ENCODE measurements around the gene SDC1. TPM values are rescaled to one million over a fixed set of nuclear protein-coding genes. Genes with fewer than 3 reads are reported as not detected.

The SDC1 gene
- total RNA-seq, 4 donors from 2014 or later: 0.50 to 5.4 (median 1.6) TPM

GRCh38 chr2:20208476-20208859, 16.5 kb downstream of the SDC1 start:
- ATAC-seq (ENCODE audit: low FRiP score) (no peak), DNase-seq (ENCODE audit: low spot score) (no peak)
- no peak for TF ChIP-seq CTCF (IDR thresholded peaks at IDR 0.05)

- no peak for ATAC-seq (ENCODE audit: low FRiP score)
- no peak for TF ChIP-seq CTCF (IDR thresholded peaks at IDR 0.05)
- no peak for DNase-seq (ENCODE audit: low spot score)
Measured at GRCh38 chr2:20207051-20207450, 17.9 kb downstream of the SDC1 start.

DNA sequence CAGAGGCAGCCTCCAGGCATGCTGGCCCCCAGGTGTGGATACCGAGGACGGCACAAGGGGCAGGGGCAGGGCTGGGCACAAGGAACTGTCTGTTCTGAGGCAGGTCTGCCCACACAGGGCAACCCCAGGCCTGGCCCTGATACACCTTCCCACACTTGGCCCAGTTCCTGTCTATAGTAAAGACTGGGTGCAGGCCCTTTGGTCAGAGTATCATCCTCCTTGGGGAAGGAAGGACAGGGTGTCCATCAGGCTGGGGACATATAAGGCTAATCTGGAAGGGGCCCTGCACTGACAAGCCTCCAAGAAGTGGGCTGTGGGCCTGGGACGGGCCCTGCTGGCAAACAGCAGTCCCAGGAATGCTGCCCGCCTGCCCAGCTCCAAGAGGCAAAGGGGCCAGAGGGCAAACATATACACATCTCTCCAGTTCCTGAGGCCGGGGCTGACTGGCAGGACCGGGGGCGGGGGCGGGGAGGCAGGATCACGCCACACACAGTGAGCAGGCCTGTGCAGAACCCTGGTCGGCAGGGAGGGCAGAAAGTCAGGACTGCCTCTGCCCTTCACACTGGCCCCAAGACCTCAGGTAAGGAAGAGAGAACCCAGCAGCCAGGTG, 18.9 kb downstream of the SDC1 start:
- no peak for TF ChIP-seq CTCF (IDR thresholded peaks at IDR 0.05)
- DNase-seq (ENCODE audit: low spot score): no peak
- no peak for ATAC-seq (ENCODE audit: low FRiP score)

DNA sequence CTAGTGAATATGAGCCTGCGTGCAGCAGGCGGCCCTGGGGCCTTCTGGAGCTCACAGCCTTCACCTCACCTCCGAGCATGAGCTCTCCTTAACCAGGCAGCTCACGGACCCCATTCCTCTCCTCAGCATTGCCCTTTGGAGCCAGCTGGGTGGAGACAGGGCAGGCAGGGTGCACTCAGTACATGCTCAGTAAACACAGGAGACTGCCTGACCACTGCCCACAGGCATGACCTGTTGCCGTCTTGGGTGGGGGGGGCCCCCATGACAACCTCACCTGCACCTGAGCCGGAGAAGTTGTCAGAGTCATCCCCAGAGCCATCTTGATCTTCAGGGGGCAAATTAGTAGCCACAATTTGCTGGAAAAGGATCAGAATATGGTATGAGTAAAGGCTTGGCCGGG, 19.9 kb downstream of the SDC1 start:
- no peak for TF ChIP-seq CTCF (IDR thresholded peaks at IDR 0.05)
- ATAC-seq (ENCODE audit: low FRiP score): no peak
- DNase-seq (ENCODE audit: low spot score): no peak

GRCh38 chr2:20203521-20204225, 21.3 kb downstream of the SDC1 start:
- DNase-seq (ENCODE audit: low spot score) (no peak), ATAC-seq (ENCODE audit: low FRiP score) (no peak)
- no peak for TF ChIP-seq CTCF (IDR thresholded peaks at IDR 0.05)

DNA sequence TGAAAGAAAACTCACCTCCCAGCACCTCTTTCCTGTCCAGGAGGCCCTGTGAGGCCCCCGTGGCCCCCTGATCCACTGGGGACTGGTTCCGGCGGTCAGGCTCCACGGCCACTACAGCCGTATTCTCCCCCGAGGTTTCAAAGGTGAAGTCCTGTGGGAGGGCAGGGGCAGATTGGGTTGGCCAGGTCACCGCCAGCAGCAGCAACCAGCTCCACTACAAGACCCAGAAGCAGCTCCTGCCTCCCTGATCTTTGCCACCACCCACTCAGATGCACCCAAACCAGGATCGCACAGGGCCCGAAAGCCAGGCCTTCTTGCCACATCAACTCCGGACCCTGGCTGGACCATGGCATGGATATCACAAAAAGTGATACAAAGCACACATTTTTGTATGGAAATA, 21.9 kb downstream of the SDC1 start:
- no peak for ATAC-seq (ENCODE audit: low FRiP score)
- no peak for DNase-seq (ENCODE audit: low spot score)
- no peak for TF ChIP-seq CTCF (IDR thresholded peaks at IDR 0.05)

DNA sequence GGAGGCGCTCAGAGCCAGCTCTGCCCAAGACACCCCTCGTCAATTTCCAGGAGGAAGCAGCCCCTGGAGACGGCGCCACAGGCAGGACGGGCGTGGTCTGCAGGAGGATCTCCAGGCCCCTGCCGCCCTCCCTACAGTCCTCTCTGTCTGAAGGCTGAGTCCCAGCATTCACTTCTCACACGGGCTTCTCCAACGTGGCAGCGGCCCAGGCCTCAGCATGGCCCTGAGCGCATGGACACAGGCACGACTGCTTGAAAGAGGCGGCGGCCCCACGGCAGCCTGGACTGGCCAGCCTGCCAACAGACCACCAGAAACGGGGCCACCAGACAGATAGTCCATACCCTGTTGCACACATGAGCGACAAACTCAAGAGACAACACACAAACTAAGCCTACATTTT, 23.3 kb downstream of the SDC1 start:
- TF ChIP-seq CTCF (IDR thresholded peaks at IDR 0.05): no peak
- no peak for ATAC-seq (ENCODE audit: low FRiP score)

More for the DNA sequence above, 23.3 kb downstream of the SDC1 start:
- DNase-seq (ENCODE audit: low spot score): no peak
